Measurements from ENCODE around the gene IRX1.

Gene IRX1

DNA sequence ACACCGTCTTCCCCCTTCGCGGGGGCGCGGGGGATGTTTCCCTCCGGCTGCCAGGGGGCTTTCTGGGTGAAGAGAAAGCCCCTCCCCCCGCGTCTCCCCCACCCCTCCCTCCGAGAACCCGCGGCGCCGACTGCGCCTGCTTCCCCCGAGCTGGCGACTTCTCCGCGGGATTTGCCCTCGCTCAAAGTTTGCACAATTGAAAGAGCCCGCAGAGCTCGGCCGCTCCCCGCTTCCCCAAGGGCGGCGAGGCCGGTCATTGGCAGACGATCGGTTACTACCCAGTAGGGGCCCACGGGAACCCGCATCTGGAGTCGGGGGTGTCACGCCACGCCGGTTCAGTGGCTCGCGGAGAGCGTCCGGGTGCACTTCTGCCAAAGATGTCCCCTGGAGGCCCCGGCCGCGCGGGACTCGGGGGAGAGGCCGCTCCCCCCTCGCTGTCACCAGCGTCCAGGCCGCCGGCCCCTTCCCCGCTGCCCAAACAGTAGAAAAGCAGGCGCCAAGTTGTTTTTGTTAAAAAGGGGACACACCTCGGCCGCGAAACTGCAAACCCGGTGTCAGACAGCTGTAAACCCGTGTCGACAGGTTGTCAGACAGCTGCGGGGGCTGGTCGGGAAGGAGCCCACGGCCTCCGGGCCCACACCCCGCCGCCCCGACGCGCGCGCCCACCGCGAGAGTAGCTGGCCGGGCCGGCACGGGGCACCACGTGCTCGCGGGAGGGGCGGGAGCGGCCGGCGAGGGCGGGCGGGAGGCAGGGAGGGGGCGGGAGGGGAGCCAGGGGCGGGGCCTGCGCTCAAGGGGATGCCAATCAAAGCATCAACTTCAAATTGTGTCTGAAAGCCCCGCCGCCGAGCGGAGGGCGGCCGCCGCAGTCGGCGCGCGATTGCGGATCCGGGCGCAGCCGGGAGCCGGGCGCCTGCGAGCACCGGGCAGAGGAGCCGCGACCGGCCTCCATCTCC is at the start of gene IRX1:
TSS of gene IRX1 (plus strand) at position 827 of the 956 bp plus-strand sequence. CDS start 274 bp downstream, outside the sequence.
- no peak for DNase-seq (ENCODE audit: low read depth in 2 of 2)

DNA sequence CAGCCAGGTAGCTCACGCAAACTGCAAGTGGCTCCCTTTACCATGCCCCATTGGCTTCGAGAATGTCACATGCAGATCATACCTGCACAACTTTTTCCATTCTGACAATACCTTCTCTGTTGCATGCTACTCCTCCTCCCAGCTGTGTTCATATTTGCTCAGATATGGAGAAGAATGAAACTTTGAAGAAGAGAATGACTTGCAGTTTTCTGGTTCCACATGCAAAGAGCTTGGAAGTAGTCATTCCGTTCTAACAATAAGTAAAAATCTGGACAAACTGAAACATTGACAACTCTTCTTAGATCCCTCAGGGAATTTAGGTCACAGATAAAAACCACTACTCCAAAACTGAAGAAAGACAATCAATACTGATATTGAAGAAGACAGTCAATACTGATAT is 49.6 kb upstream of the IRX1 start:
- no peak for DNase-seq (ENCODE audit: low read depth in 2 of 2)

DNA sequence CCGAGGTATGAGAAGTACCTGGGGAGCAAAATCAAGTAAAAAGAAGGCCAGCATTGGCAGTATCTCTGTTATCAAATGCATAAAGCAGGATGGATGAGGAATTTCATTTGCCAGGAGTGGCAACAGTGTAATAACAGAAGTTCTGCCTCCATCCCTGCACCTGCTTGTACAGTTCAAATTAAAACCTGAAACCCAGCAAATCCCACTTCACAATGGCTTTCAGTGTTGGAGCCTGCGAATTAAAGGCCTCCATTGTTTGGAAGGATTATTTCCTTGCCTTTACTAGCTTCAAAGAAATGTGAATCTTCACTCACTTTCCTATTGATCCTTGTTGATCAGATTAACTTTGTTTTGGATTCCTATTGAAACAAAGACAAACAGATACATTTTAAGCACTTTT is 31.5 kb upstream of the IRX1 start:
- DNase-seq (ENCODE audit: low read depth in 2 of 2), result no peak

DNA sequence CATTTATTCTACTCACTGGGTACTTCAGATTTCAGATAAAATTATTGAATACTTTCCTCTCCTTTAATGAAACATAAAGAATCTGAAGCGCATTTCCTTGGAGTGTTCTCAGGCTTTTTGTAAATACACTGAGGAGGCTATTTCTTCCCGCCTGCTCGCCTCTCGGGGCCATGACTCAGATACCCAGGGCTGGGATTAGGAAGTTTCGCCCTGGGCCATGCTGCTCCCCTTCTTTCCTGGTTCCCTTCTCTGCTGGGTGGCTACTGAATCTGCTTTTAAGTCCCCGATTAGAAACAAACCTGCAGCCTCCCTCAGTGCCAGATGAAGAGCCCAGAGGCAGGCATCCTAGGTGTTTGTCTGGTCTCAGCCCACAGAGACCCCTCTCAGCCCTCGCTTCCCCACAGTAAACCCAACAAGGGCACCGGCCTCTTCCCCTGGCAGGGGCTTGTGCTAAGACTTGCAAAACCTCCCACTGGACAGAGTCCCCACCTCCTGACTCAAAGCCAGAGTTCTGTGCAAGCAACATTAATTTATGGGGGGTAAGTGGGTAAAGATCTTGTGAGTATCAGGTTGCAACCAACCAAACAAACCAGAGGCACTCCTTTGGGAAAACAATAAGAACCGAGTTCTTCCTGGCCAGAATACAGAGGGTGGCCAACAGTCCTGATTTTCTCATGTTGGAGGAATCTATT is 30.7 kb upstream of the IRX1 start:
- DNase-seq (ENCODE audit: low read depth in 2 of 2), result no peak

DNA sequence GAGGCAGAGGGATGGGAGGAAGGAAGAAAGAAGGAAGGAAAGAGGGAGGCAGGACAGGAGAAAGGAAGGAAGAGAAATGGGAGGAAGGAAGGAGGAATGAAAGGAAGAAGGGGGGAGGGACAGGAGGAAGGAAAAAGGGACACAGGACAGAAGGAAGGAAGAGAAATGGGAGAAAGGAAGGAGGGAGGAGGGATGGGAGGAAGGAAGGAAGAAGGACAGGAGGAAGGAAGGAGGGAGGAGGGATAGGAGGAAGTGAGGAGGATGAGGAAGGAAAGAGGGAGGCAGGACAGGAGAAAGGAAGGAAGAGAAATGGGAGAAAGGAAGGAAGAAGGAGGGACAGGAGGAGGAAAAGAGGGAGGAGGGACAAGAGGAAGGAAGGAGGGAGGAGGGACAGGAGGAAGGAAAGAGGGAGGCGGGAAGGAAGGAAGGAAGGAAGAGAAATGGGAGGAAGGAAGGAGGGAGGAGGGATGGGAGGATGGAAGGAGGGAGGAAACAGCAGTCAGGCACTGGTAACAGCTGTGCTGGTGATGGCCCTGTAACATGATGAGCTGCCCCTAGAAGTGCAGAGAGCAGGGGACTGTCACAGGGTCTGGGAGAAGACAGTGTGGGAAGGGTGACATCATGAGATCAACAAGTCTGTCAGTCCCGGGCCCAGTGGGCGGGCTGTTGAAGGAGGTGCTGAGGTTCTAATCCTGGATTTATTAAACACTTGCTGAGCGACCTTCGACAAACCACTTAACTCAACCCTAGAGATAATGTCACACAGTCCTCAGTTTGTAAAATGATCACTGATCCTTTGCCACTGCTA is 10.7 kb upstream of the IRX1 start:
- no peak for DNase-seq (ENCODE audit: low read depth in 2 of 2)

DNA sequence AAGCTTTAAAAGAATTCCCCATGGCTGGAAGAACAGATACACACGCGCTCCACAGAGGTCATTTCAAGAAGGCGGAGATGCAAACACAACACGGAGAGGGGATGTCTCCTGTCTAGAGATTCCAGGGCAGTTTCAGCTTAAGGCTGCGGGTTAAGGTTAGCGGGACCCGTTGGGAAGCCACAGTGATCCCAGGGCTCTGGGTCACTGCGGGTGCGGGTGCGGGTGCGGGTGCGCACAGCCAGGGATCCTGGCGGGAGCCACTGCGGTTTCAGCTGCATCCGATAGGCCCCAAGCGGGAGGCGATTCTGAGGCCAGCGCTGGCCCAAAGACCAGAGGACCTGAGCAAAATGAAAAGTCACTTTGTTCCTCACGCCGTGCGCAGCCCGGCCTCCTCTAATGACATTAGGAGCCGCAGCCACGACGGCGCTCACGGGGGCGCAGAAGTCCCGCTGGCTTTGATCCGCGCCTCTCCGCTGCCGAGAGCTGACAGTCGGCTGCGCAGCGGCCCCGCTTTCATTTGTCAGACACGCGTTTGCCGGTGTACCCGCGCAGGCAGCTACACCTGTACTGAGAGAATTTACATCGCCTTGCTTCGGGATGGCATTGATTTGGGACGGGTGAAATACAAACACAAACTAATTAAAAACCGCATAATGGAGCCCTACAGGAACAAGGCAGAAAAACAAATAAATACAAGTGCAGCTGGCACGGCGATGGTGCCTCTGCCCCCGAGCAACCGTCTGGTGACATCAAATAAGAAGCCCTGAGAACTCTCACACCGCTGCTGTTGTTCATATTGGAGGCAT is 5.3 kb upstream of the IRX1 start:
- DNase-seq (ENCODE audit: low read depth in 2 of 2), result no peak

DNA sequence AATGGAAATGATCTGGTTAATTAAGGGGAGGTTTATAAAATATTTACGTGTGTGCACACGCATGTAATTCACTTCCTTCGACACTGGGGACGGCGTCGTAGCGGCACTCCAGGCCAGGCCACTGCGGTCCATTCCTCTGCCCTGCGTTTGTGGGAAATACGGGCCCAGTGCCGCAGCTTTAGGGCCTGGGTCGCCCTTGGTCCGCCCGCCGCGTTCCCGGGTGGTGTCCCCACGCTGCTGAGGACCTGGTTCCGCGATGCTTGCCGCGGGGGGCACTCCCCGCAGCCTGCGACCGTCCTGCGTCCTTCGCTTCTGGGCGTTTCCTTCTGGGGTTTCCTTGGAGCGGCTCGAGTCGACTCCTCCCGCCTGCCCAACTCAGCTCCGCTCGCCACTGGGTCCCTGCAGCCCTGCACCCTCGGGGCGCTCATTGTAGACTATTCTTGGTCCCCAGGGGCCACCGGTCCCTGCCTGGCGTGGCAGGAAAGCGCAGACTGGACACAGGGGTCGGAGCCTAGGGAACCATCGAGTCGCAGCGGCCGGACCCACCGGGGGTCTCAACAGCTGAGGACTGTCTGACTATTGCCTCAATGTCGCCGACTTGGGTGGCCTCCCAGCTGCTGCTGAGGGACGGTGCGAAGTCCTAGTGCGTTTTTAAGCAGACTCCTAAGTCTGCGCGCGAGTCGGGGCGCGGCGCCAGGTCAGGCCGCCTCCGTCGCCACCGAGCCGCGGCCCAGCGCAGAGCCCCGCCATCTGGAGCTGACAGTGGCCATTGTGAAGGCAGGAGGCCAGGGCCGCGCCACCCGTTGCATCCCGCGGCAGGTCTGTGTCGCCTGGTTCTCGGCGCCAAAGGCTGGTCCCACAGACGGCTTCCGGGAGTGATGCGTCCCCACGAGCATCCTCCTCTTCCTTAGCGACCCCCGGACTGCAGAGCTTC is 4.4 kb upstream of the IRX1 start:
- DNase-seq (ENCODE audit: low read depth in 2 of 2), result no peak

DNA sequence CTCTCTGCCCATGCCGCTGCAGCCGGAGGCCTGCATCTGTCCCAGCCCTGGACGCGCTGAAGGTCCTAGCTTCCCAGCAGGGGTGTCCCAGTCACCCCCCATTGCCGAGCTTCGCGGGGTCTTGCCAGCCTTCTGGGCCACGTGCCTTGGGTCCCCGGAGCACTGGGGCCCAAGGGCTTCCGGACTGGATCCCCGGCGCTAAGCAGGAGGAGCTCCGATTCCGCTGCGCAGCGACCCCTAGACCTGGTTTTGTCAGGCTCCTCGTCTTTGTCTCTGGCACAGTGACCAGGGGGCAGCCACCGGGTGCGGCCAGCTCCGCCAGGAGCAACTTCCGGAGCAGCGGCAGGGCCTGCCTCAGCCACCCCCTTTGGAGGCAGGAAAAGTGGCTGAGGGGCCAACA is 3.3 kb upstream of the IRX1 start:
- no peak for DNase-seq (ENCODE audit: low read depth in 2 of 2)

DNA sequence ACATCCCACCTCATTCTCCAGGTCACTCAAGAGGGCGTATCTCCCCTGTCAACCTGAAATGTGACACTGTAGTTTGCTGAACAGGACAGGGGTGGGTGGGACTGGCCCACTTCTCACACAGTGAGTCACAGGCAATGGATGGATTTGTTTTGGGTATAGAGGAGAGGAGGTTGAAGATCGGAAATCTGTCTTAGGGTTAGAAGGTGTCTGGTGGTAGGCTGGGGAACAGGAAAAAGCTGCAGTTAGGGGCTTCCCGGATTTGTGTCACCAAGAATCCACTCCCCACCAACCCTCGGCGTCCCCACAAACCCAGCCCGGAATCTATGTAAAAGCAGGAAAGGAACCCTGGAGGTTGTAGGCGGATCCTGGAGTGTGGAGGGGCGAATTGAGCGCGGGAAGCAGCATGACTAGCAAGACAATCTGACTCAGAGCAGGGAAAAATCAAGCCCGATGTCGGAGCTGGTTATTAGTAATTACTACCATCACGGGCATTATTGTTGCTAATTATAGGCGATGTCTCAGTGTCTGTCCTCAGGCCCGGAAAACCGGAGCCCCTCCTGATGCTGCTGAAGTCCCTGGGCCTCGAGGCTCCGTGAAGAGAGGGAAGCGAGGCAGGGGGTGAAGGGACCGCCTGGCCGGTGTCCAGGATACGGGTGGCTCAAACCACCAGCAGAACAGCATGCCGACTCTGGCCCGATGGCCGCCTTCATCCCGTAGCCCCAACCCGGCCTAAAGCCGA is 1.7 kb upstream of the IRX1 start:
- no peak for DNase-seq (ENCODE audit: low read depth in 2 of 2)

DNA sequence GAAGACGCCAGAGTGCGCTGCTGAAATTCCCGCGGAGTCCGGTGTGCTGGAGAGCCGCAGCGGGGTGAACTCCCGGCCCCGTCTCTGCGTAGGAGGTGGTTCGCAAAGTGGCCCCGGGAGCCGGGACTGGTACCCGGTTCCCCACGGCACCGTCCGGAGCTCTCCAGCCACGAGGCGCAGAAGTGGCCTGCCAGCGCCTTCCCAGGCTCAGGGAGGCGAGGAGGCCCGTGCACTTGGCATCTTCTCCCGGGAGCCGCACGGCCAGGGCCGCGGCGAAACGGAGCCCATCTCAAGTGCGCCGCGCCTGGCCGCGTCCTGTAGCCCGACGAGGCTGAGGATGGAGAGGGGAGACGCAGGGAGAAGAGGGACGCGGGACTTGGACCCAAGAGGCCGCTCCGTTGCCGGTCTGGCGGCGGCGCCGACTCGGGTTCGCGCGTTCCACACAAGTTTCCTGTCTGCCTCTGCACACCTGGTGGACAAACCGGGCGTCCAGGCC is 1.1 kb upstream of the IRX1 start:
- no peak for DNase-seq (ENCODE audit: low read depth in 2 of 2)

DNA sequence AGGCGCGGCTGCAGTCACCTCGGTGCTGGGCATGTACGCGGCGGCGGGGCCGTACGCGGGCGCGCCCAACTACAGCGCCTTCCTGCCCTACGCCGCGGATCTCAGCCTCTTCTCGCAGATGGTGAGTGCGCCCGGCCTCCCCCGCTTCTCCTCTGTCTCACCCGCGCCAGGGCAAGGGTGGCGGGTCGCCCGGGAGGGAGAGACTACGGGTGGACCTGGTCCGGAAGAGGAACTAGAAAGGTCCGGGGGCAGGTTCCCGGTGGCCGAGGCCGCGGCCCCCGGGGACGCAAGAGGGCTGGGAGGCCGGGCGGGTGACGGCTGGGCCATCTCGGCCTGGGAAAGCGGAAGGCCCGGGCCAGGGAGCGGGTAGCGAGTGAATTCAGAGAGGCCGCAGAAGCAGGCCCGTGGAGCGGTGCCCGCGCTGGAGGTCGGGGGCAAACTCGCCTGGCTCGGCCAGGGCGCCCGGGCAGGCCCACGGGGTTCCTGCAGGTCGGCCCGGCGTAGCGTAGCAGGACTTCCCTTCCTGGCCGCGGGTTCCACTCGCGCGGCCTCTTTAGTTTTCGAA is 711 bp downstream of the IRX1 start:
- no peak for DNase-seq (ENCODE audit: low read depth in 2 of 2)

DNA sequence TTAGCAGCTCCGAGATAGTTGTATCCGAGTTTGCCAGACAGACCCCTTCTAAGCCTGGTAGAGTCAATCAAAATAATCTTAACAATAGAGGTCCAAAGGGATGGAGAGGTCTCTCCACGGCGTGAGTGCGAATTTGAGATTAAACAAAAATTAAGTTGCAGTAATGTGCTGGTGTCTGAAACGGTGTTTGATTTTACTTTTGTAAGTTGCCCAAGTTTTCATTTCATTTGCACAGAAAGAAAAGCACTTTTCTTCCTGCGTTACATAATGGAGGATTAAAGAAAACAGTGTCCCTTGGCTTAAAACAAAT is 1.2 kb downstream of the IRX1 start:
- no peak for DNase-seq (ENCODE audit: low read depth in 2 of 2)

DNA sequence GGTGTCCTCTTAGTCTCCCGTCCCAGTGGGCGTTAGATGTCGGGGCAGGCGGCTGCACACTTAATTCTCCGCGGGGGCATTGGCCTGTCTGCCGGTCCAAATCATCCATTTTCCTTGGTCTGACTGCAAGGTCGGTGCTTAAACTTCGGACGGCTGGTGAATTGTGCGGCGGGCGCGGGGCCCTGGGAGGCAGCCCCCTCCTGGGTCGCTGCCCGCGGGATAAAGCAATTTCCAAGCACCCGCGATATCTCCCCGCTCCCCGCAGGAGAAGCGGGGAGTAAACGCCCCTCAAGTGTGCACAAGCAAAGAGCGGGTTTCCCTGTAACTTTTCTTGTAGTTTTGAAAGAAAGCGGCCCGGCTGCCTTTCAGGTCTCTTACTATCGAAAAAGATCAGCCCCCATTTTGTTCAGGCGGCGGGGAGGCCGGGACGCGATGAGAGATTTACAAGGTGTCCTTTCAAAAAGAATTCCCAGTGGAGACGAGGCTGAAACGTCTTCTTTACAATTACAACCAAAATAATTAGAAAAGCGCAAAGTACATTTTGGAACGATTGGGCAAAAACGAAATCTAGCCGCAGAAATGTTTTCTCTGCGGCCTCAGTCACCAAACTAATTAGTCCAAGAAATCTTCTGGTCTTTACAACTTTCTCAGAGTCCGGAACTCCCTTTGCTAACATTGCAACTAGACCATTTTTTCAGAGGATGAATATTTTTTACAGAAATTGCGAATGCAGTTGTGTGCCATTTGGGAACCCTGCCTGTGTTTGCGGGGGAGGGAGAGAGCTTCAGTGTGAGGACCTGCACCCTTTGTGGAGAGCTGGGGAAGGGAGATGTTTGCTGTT is 1.8 kb downstream of the IRX1 start:
- DNase-seq (ENCODE audit: low read depth in 2 of 2), result no peak

DNA sequence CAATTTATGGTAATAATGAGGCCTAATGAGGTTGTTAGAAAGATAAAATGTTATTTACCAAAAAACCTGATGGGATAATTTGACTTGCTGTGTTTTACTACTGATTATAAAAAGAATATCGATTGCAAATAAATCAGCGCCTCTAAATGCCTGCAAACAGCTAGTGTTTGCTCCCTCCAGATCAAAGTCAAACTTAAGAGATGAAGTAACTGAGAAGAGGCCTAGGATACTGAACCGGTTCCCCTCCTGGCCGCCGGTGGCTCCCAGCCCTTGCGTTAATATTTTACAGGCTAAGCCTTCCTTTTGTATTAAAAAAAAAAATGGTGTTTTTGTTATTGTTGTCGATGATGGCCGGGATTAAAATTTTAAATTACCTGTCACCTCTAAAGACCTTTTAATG is 2.6 kb downstream of the IRX1 start:
- DNase-seq (ENCODE audit: low read depth in 2 of 2), result no peak

DNA sequence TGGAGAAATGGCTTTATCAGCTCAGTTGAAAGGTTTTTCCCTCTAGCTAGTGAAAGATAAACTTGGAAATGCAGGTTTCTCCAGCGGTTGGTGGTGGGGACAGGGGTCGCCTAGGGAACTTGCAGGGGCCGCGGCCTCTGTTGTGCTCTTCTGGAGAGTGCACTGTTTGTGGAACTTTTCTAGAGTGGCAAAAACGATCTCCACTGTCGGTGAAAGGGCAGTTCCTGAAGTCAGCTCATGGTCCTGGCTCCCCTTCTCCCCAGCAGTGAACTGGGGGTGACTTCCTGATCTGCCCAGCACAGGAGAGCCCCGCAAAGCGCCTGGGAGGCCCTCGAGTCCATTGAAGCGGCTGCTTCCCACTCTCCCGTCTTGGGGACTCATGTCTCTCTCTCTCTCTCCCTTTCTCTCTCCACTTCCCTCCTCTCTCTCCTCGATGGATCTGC is 3.2 kb downstream of the IRX1 start:
- DNase-seq (ENCODE audit: low read depth in 2 of 2), result no peak

DNA sequence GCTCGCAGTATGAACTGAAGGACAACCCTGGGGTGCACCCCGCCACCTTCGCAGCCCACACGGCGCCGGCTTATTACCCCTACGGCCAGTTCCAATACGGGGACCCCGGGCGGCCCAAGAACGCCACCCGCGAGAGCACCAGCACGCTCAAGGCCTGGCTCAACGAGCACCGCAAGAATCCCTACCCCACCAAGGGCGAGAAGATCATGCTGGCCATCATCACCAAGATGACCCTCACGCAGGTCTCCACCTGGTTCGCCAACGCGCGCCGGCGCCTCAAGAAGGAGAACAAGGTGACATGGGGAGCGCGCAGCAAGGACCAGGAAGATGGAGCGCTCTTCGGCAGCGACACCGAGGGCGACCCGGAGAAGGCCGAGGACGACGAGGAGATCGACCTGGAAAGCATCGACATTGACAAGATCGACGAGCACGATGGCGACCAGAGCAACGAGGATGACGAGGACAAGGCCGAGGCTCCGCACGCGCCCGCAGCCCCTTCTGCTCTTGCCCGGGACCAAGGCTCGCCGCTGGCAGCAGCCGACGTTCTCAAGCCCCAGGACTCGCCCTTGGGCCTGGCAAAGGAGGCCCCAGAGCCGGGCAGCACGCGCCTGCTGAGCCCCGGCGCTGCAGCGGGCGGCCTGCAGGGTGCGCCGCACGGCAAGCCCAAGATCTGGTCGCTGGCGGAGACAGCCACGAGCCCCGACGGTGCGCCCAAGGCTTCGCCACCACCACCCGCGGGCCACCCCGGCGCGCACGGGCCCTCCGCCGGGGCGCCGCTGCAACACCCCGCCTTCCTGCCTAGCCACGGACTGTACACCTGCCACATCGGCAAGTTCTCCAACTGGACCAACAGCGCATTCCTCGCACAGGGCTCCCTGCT is 3.8 kb downstream of the IRX1 start:
- no peak for DNase-seq (ENCODE audit: low read depth in 2 of 2)
